GM12875 (cell line): ENCODE measurements around the gene NYNRIN.

Experiments
- H3K4me3 ChIP-seq: one replicate; pipeline ENCODE4 v1.5.1; 2011; ENCODE audit warnings: low read depth, low read length, control low read depth
- CTCF ChIP-seq: IDR thresholded peaks from 2 replicates; pipeline ENCODE4 v1.5.1; 2011; ENCODE audit warnings: low read depth, mild to moderate bottlenecking, control low read depth, inconsistent platforms, low read length, moderate library complexity, borderline replicate concordance; ENCODE audit not compliant: insufficient read depth

NYNRIN gene

GRCh38 chr14:24395609-24396582 is 2.9 kb upstream of the NYNRIN start:
- no peak for TF ChIP-seq CTCF
- no peak overlapping the region for H3K4me3 ChIP-seq

- no peak for TF ChIP-seq CTCF
- H3K4me3 ChIP-seq = no peak overlapping the region
Measured at GRCh38 chr14:24397639-24398292, 1.0 kb upstream of the NYNRIN start.

GRCh38 chr14:24398293-24398652 is 530 bp upstream of the NYNRIN start:
- H3K4me3 ChIP-seq = no peak overlapping the region
- no peak for TF ChIP-seq CTCF

GRCh38 chr14:24399447-24399822 is 632 bp downstream of the NYNRIN start:
- H3K4me3 ChIP-seq = no peak overlapping the region
- TF ChIP-seq CTCF = no peak

- H3K4me3 ChIP-seq = no peak overlapping the region
- no peak for TF ChIP-seq CTCF
Measured at GRCh38 chr14:24399999-24400718, 1.4 kb downstream of the NYNRIN start.

GRCh38 chr14:24401810-24402702 is 3.3 kb downstream of the NYNRIN start:
- TF ChIP-seq CTCF = no peak
- H3K4me3 ChIP-seq = no peak overlapping the region
